HG02763 (cell line): ENCODE data around the gene LRRC61.

ENCODE experiments used
- ATAC-seq: cut with Tn5 transposase; IDR thresholded peaks from one replicate; pipeline ENCODE4 v1.9.1; 2021; ENCODE audit warnings: mild to moderate bottlenecking, moderate library complexity; ENCODE audit not compliant: unreplicated experiment

Gene LRRC61

GRCh38 chr7:150346922-150347321 lies 23.8 kb downstream of the LRRC61 start:
- no peak for ATAC-seq

GRCh38 chr7:150351587-150352194 lies 28.5 kb downstream of the LRRC61 start:
- no peak for ATAC-seq

GRCh38 chr7:150355666-150356059 lies 32.5 kb downstream of the LRRC61 start:
- no peak for ATAC-seq

- ATAC-seq = no peak
Measured at GRCh38 chr7:150356265-150356897, 33.2 kb downstream of the LRRC61 start.

GRCh38 chr7:150357270-150357669 lies 34.1 kb downstream of the LRRC61 start:
- ATAC-seq = peak; percentile 58

GRCh38 chr7:150357771-150358427 lies 34.7 kb downstream of the LRRC61 start:
- no peak for ATAC-seq

- no peak for ATAC-seq
Measured at GRCh38 chr7:150358433-150358832, 35.3 kb downstream of the LRRC61 start.

- no peak for ATAC-seq
Measured at GRCh38 chr7:150358988-150359621, 36.0 kb downstream of the LRRC61 start.

- ATAC-seq = no peak
Measured at GRCh38 chr7:150359622-150360362, 36.6 kb downstream of the LRRC61 start.

- ATAC-seq = no peak
Measured at GRCh38 chr7:150360363-150361058, 37.4 kb downstream of the LRRC61 start.

GRCh38 chr7:150361402-150361801 lies 38.2 kb downstream of the LRRC61 start:
- ATAC-seq = no peak

- ATAC-seq = no peak
Measured at GRCh38 chr7:150361807-150362621, 38.9 kb downstream of the LRRC61 start.

GRCh38 chr7:150363370-150363769 lies 40.2 kb downstream of the LRRC61 start:
- no peak for ATAC-seq

GRCh38 chr7:150363872-150364271 lies 40.7 kb downstream of the LRRC61 start:
- ATAC-seq = no peak

- no peak for ATAC-seq
Measured at GRCh38 chr7:150365194-150365593, 42.0 kb downstream of the LRRC61 start.

GRCh38 chr7:150365673-150366398 lies 42.7 kb downstream of the LRRC61 start:
- no peak for ATAC-seq

GRCh38 chr7:150367677-150368095 lies 44.5 kb downstream of the LRRC61 start:
- no peak for ATAC-seq

- ATAC-seq = peak; percentile 58
Measured at GRCh38 chr7:150368096-150368883, 45.1 kb downstream of the LRRC61 start, which contains the start of gene REPIN1. Gene REPIN1 (plus strand): TSS chr7:150368822. CDS start chr7:150369712, 890 bp downstream.
